GM12892 (cell line): ENCODE measurements around the gene PEX26.

ENCODE experiments used
- POLR2A ChIP-seq: IDR thresholded peaks from 2 replicates; pipeline ENCODE4 v1.6.1; 2011; ENCODE audit warnings: low read depth, low read length, control low read depth
- POLR2AphosphoS5 ChIP-seq: IDR thresholded peaks from 2 replicates; pipeline ENCODE4 v1.6.1; 2011; ENCODE audit warnings: low read depth, low read length, control low read depth
- TAF1 ChIP-seq: IDR thresholded peaks from 2 replicates; pipeline ENCODE4 v1.6.1; 2011; ENCODE audit warnings: low read depth, mild to moderate bottlenecking, control low read depth, low read length, borderline replicate concordance

DNA sequence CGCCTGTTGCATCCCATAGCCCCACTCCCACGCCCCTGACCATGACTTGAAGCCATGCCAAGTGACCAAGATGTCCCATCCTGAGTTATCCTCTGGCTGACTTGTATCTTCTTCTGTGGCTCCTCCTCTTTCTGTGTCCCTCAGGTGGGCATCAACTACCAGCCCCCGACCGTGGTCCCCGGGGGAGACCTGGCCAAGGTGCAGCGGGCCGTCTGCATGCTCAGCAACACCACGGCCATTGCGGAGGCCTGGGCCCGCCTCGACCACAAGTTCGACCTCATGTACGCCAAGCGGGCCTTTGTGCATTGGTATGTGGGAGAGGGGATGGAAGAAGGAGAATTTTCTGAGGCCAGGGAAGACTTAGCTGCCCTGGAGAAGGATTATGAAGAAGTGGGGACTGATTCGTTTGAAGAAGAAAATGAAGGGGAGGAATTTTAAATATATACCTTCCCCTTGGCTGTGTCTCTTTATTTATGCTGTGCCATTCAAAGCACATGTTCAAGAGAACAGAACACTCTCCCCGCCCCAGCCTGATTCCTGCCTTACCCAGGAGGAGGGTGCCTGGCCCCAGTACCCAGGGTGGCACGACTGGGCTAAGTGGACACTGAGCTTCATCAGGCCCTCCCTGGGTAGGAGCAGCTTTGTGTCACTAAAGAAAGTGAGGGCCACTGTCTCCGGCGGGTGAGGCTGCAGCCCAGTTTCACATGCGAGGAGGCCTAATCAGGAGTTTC lies 53.1 kb downstream of the PEX26 start:
- TF ChIP-seq POLR2A (no peak), POLR2AphosphoS5 (no peak), TAF1 (no peak)
